22Rv1 (cell line): Measurements from ENCODE around the gene DIAPH2.

Experiments
- ZFX ChIP-seq: fragments of 450-650 bp; IDR thresholded peaks from 2 replicates; pipeline ENCODE4 v1.6.1; 2017; ENCODE audit warnings: antibody characterized with exemption, borderline replicate concordance
- TF ChIP-seq, protein P1 (sequence below): fragments of 450-650 bp; IDR thresholded peaks from 2 replicates; pipeline ENCODE4 v1.5.1; 2017; ENCODE audit warnings: mild to moderate bottlenecking

DNA sequence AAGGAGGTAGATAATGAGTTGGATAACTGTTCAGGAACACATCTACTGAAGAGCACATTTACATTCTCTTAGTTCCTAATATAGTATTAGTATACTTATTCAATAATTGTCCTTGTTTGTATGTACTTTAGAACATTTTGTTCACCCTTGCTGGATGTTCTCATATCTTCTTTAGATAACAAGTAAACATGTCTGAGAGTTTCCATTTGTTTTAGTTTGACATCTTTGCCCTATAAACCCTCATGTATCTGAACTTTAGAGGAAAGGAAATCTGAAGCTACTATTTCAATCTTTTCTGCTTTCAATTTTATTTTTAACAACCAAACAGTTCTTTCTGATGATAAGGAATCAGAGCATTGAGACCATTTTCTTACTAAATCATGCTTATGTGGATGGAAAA, 717.7 kb downstream of the DIAPH2 start:
- TF ChIP-seq, protein P1, sequence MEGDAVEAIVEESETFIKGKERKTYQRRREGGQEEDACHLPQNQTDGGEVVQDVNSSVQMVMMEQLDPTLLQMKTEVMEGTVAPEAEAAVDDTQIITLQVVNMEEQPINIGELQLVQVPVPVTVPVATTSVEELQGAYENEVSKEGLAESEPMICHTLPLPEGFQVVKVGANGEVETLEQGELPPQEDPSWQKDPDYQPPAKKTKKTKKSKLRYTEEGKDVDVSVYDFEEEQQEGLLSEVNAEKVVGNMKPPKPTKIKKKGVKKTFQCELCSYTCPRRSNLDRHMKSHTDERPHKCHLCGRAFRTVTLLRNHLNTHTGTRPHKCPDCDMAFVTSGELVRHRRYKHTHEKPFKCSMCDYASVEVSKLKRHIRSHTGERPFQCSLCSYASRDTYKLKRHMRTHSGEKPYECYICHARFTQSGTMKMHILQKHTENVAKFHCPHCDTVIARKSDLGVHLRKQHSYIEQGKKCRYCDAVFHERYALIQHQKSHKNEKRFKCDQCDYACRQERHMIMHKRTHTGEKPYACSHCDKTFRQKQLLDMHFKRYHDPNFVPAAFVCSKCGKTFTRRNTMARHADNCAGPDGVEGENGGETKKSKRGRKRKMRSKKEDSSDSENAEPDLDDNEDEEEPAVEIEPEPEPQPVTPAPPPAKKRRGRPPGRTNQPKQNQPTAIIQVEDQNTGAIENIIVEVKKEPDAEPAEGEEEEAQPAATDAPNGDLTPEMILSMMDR: no peak
- no peak for TF ChIP-seq ZFX
